Measurements from ENCODE around the gene ATG9B.
A peak's percentile ranks its signal among the peaks of the same experiment; 100 is the strongest.

ATG9B gene

DNA sequence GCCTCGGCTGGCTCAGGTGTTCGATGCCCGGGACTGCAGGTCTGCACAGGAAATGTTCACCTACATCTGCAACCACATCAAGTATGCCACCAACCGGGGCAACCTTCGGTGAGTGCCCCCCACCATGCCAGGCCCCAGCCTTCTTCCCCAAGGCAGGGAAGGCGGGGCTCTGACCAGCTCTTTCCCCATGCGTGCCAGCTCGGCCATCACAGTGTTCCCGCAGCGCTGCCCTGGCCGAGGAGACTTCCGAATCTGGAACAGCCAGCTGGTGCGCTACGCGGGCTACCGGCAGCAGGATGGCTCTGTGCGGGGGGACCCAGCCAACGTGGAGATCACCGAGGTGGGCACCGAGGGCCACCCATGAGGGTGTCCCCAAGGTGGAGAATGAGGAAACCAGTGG lies 26.0 kb downstream of the ATG9B start:
- no peak for DNase-seq

DNA sequence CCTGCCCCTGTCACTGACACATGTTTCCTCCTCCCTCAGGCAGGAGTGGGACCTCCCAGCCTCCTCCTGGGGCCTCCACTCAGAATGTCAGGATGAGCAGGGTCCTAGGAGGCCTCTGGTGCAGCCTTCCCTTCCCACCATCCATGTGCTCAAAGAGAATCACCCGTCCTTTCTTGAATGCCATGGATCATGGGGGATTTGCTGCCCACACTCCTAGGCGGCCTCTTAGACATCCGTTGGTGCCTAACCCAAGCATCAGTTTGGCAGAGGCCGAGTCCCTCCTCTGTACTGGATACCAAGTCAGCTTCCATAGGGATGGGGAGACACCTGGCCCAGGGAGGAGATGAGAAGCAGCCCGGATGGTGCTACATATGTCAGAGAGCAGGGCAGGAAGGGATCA lies 26.5 kb downstream of the ATG9B start:
- DNase-seq: no peak

DNA sequence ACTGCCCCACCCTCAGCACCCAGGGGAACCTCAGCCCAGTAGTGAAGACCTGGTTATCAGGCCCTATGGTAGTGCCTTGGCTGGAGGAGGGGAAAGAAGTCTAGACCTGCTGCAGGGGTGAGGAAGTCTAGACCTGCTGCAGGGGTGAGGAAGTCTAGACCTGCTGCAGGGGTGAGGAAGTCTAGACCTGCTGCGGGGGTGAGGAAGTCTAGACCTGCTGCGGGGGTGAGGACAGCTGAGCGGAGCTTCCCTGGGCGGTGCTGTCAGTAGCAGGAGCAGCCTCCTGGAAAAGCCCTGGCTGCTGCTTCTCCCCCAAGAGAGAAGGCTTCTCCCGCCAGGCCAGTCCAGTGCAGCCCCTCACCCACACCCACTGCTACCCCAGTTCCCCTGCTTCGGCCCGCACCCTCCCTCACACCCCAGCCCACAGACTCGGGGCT lies 27.2 kb downstream of the ATG9B start:
- no peak for DNase-seq

DNA sequence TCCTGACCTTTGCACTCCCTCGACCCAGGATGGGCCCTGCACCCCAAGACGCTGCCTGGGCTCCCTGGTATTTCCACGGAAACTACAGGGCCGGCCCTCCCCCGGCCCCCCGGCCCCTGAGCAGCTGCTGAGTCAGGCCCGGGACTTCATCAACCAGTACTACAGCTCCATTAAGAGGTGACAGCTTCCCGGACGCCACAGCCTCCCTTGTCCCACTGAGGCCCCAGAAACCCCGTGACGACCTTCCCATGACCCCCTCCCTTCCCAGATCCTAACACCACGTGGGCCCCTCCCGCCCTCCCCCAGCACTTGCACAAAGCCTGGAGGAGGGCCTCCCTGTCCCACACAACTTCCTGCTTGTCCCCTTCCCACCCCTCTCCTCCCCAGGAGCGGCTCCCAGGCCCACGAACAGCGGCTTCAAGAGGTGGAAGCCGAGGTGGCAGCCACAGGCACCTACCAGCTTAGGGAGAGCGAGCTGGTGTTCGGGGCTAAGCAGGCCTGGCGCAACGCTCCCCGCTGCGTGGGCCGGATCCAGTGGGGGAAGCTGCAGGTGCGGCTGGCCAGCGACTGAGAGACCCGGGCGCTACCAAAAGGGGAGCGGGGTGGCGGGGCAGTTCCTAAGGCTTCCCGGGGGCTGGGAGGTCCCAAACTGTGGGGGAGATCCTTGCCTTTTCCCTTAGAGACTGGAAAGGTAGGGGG lies 27.8 kb downstream of the ATG9B start:
- DNase-seq: no peak

DNA sequence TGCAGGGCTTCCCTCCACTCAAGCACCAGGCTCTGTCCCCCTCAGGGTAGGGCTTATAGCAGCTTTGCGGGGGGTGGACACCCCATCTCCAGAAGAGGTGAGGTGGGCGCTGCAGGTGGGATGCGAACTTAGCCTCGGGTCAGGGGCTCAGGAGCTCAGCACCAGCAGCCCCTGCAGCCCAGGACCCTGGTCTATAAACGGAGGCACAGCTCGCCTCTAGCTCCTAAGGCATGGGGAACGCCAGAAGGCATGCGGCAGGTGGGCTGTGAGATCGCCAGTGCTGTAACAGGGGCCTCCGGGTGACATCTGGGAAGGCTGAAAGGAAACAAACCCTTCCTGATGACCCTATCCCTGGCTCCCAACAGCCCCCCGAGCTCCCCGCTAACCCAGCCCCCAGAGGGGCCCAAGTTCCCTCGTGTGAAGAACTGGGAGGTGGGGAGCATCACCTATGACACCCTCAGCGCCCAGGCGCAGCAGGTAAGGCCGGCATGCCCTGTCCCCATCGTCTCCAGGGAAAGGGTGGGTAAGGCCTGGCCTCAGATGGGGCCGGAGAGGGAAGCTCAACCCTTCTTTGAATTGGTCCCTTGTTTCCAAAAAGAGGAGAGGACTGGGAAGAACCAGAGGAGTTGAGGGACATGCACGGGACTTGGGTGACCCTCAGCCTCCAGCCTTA lies 29.3 kb downstream of the ATG9B start:
- DNase-seq: no peak

DNA sequence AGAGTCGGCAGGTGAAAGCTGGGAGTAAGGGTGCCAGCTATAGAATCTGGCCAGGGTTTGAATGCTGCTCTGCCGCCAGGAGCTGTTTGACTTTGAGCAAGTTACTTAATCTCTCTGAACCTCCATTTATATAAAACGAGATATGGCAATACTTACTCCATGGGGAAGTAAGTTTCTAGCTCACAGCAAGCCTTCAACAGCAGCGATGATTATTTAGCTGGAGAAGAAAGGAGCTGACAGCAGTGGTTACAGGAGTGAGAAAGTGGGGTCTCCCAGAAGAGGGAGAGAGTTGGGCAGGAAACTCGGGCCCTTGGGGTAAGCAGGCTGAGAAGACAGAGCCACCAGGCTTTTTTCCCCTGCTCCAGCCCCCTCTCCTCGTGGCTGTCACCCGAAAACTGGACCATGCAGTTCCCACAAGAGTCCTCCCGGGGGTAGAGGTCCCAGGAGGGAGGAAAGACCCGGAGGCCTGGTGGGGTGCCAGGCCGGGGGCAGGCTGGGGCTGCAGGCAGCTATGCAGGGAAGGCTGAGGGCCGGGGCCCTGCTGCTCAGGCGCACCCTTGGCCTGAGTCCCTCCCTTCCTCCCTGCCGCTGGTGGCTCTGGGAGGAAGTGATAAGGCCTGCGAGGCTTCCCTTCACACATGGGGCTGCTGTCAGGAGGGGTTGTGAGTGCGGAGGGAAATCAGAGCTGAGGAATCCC lies 30.0 kb downstream of the ATG9B start:
- DNase-seq: no peak

DNA sequence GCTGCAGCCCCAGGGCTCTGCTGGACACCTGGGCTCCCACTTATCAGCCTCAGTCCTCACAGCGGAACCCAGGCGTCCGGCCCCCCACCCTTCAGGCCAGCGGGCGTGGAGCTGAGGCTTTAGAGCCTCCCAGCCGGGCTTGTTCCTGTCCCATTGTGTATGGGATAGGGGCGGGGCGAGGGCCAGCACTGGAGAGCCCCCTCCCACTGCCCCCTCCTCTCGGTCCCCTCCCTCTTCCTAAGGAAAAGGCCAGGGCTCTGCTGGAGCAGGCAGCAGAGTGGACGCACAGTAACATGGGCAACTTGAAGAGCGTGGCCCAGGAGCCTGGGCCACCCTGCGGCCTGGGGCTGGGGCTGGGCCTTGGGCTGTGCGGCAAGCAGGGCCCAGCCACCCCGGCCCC lies 30.8 kb downstream of the ATG9B start:
- DNase-seq: no peak

DNA sequence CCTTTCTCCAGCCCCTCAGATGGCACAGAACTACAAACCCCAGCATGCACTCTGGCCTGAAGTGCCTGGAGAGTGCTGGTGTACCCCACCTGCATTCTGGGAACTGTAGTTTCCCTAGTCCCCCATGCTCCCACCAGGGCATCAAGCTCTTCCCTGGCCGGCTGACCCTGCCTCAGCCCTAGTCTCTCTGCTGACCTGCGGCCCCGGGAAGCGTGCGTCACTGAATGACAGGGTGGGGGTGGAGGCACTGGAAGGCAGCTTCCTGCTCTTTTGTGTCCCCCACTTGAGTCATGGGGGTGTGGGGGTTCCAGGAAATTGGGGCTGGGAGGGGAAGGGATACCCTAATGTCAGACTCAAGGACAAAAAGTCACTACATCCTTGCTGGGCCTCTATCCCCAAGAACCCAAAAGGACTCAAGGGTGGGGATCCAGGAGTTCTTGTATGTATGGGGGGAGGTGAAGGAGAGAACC lies 31.4 kb downstream of the ATG9B start:
- DNase-seq: peak; percentile 29

DNA sequence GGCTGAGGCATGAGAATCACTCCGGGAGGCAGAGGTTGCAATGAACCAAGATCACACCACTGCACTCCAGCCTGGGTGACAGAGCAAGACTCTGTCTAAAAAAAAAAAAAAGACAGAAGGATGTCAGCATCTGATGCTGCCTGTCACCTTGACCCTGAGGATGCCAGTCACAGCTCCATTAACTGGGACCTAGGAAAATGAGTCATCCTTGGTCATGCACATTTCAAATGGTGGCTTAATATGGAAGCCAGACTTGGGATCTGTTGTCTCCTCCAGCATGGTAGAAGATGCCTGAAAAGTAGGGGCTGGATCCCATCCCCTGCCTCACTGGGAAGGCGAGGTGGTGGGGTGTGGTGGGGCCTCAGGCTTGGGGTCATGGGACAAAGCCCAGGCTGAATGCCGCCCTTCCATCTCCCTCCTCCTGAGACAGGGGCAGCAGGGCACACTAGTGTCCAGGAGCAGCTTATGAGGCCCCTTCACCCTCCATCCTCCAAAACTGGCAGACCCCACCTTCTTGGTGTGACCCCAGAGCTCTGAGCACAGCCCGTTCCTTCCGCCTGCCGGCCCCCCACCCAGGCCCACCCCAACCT lies 32.1 kb downstream of the ATG9B start:
- no peak for DNase-seq

DNA sequence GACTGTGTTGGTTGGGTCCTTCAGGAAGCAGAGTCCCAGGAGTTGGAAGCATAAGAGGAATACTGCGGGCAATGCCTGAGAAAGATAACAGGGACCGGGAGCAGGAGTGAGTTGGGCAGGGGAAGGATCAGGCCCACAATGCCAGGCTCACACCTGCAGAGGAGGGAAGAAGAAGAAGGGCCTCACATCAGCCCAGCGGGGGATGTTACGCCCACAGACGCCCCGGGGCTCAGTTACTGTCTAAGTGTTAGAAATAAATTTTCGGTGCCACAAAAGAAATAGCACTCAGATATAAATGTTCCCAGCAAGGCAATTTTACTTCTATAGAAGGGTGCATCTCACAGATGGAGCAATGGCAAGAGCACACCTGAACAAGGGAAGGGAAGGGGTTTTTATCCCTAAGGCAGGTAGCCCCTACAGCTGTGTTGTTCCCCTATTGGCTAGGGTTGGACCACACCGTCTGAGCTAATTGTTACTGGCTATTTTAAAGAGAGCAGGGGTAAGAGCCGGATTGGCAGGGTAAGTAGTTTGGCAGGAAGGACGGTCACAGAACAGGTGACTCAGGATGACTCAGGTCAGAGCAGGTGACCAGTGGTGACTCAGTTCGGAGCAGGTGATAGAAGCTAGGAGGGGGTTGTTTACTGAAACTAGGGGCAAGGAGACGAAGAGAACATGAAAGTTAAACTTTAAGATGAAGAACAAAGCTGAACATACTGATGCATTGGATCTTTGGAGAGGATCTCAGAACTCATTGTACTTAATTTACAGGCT lies 33.7 kb downstream of the ATG9B start, which contains the start of gene NOS3:
TSS of gene NOS3 (plus strand) at position 602 of the 771 bp plus-strand sequence. CDS start 2,787 bp downstream, outside the sequence.
- no peak for DNase-seq

DNA sequence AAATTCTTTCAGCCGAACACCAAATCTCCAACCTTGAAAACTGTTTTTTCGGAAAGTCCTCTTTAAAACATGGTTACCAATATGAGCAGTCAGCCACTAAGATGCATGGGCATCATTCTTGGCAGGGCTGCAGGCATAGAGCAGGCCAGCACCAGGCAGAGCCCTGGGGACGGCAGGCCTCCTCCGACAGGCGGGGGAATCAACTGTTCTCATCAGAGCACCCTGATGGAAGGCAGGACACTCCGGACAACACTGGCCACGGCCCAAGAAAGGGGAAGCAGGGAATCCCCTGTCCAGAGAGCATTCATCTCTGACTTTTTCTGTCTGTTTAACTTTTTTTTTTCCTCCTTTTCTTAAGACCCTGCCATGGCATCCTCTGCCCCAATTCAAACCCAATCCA lies 34.8 kb downstream of the ATG9B start:
- DNase-seq: no peak

DNA sequence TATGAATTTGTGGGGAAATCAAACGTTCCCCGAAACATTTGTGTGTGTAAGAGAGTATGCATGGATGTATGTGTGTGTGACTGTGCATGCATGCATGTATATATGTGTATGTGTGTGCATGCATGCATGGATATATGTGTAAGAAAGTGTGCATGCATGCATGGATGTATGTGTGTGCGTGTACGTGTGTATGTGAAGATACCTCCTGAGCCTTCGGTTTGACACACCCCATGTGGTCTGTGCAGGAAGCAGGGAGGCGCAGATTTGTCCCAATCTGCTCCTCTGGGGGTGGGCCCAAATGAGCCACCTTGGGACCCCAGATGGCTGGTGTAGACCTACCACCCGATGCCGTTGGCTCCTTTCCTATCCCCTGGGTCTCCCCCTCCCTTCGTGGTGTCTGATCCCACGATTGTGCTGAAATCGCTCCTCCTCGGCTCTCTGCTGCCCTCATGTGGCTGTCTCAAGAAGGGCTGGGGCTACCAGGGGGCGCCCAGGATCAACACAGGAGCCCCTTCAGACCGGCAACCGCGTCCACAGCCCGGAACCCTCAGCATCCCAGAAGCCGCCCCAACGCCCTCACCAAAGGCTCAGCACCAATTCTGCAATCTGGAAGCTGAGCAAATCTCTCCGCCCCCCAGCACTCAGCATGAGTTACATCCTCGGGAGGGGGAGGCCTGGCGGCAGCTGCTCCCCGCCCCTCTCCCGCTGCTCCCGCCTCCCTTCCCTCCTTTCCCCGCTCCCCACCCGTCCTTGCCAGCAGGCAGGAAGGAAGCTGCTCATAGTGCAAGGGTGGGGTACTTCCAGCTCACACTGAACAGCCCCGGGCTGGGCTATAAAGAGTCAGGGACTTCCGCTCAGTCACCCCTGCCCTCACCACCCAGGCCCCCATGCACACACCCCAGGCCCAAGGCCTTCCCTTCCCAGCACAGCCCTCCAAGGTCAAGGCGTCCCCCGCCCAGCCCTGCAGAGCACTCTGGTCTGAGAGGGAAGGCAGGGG lies 35.8 kb downstream of the ATG9B start:
- DNase-seq: peak; percentile 39

DNA sequence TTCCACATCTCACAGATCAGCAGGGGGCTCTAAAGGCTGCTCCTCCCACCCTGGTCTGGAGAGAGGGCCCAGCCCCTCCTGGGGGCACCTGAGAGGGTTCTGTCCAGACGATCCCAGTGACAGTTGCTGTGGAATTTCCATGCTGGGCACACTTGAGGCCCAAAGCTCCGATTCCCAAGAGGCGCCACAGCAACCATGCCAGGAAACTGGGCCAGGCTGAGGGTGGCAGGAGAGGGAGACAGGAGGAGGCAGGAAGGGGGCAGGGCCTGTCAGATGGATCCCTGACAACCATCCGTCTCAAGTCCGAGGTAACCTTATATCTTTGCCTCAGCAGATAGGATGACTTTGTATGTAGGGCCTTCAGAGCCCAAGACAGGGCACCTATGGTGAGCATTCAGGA lies 37.7 kb downstream of the ATG9B start:
- no peak for DNase-seq

DNA sequence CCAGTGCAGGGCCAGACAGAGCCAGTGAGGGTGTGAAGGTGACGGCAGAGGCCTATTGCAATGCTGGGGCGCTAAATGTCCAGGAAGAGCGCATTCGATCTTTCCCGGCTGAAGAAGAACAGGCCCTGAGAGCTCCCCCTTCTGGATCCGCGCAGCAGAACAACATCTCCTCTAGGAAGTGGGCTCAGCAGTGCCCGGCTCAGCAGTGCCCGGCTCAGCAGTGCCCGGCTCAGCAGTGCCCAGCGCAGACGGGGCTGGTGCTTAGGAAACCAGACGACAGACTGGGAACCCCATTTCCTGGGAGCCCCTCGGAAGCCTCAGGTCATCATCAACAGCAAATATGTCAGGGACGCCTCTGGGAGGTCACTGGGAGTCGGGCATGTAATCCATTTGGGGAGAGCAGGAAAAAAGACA lies 38.2 kb downstream of the ATG9B start:
- peak; percentile 55 for DNase-seq

DNA sequence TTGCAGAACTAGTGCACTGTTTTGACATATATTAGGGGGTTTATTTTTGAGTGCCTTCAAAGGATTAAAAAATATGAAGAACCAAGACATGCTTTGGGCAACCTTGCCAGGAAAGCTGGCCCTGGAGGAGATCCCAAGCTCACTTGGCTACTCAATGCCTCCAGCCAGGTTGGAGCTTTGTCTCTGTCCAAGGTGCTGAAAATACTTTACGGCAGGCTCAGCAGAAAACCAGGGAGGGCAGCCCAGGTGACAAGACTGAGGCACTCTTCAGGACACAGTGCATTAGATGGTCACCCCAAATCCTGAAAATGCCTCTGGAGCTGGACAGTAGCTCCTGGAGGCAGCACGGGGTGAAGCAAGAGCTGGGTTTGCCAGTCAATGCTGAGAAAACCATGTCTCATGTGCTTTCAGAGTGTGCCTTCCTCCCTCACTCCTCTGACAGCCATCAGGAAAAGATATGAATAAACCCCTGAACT lies 40.4 kb downstream of the ATG9B start:
- DNase-seq: no peak

DNA sequence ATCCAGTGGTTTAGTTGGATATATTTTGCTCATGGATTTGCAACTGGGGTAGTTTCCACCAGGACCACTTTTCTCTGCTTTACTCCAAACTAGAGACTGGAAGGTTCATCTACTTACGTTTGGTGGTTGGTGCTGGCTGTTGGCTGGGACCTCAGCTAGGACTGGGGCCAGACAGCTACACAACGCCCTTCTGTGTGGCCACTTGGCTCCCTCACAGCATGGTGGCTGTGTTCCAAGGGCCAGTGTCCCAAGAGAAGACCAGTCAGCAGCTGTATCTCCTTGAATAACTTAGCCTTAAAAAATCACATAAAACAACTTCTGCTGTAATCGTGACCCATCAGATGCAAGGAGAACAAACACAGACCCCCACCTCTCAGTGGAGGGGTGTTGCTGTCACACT lies 41.9 kb downstream of the ATG9B start:
- DNase-seq: no peak

DNA sequence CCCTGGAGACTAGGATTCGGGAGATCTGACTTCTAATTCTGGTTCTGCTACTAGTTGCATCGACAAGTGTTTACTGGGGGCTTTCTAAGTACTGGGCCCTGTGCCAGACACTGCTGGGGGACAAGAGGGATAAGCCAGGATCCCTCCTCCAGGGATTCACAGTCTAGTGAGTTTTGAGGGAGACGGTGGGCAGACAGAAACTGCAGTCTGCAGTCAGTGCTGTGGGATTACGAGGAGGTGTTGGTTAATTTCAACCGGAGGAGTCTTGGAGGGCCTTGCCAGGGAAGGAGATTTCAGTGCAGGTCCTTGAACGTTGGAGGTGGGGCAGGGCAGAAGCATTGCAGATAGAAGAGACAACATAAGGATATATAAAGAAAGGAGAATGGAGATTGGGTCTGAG lies 42.6 kb downstream of the ATG9B start:
- DNase-seq: no peak

DNA sequence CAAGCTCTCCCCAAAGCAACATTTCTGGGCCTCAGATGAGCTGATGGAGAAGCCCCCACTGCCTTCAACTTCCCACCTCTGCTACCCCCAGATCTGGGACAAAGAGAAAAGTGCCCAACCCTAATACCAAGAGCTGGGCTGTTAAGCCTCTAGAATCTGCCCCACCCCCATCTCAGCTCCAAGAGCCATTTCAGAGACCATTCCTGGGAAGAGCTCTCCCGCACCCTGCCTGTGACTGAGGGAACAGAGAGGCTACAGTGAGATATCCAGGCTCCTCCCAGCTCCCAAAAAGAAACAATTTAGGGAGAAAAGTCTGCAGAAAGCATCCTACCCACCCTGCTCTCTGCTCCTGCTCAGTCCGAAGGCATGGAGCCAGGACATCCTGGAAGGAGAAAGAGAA lies 43.6 kb downstream of the ATG9B start:
- DNase-seq: no peak

DNA sequence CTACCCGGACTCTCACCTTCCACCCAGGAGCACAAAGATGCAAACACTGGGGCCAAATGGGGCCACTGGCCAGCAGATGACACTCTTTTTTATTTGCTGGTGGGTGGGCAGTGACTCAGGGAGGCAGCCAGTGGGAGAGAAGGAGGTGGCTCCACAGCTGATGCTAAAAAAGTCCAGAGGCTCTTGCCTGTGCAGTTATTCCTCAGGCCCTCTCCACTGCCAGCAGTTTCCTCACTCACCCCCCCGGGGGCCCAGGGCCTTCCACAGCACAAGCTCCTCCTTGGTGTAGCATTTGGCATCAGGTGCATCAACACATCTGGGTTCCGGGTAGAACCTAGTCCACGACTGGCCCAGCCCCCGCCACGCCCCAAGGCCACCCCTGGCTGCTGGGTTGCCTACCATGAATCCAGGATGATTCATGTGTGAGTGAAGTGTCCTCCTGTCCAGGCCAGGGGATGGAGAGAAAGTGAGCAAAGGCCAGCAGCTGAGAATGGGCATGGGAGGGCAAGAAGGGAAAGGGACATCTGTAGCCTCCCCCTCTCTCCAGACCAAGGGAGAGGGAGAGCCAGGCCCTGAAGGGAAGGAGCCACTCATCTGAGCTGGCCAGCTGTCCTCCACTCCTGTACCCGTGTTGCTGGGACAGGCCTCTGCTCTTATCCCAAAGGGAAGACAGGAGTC lies 44.4 kb downstream of the ATG9B start:
- no peak for DNase-seq

DNA sequence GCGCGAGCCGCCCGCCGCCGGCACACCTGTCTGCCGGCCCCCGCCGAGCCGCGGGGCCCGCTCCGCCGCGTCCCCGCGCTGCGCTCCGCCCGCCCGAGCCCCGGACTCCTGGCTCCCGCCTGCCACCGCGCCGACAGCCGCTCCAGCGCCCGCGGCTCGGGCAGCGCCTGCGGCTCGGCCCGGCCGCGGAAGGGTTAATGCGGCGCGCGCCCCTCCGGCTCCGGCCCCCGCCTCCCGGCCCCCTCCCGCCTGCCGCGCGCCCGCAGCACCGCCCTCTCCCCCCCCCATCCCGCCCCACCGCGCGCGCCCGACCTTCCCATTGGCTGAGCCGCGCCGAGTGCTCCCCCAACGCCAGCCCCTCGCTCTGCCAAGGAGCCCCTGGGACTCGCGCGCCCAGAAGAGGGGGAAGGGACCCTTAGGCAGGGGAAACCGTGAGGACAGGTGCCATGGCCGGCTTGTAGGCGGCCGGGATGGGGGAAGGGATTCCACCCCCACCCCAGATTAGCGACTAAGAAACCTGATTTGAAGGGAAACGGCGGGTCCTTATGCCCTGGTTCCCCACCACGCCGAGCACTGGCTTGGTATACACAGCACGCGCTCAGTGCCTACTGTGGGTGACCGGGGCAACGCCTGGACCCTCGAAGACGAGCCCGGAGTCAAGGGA lies 46.0 kb downstream of the ATG9B start, which contains the start of gene KCNH2:
TSS of gene KCNH2 (minus strand) at position 196 of the 664 bp plus-strand sequence. CDS start 408 bp downstream, outside the sequence.
- no peak for DNase-seq

Measured in EL (cell line).